Activated CD8-positive, alpha-beta memory T cell treated with anti-CD3 and anti-CD28 coated beads for 48 hours (primary cell): ENCODE measurements around the gene SPTB.

Source experiments
- DNase-seq, 3 experiments: peaks; one replicate each; pipeline ENCODE4 v3.0.0-alpha.2; 2020; ENCODE audit warnings: low read depth in 2 of 3, low spot score in 2 of 3

Gene SPTB

GRCh38 chr14:64755781-64756221 is 123.9 kb downstream of the SPTB start:
- no peak for DNase-seq

GRCh38 chr14:64754685-64755084 is 125.0 kb downstream of the SPTB start:
- no peak for DNase-seq

- no peak for DNase-seq
Observed at GRCh38 chr14:64753999-64754398, 125.7 kb downstream of the SPTB start.

- no peak for DNase-seq
Observed at GRCh38 chr14:64753374-64753773, 126.3 kb downstream of the SPTB start.

- no peak for DNase-seq
Observed at GRCh38 chr14:64752909-64753308, 126.8 kb downstream of the SPTB start.

GRCh38 chr14:64748995-64749714 is 130.6 kb downstream of the SPTB start:
- no peak for DNase-seq

GRCh38 chr14:64748521-64748920 is 131.2 kb downstream of the SPTB start:
- no peak for DNase-seq

- DNase-seq: no peak
Observed at GRCh38 chr14:64747327-64747726, 132.4 kb downstream of the SPTB start.

- no peak for DNase-seq
Observed at GRCh38 chr14:64746298-64747250, 133.1 kb downstream of the SPTB start.

- DNase-seq: no peak
Observed at GRCh38 chr14:64745511-64746091, 134.1 kb downstream of the SPTB start.

- DNase-seq: no peak
Observed at GRCh38 chr14:64743061-64743460, 136.6 kb downstream of the SPTB start.

GRCh38 chr14:64741961-64742360 is 137.7 kb downstream of the SPTB start:
- DNase-seq: no peak

- DNase-seq: no peak
Observed at GRCh38 chr14:64741200-64741599, 138.5 kb downstream of the SPTB start.

GRCh38 chr14:64738281-64738804 is 141.4 kb downstream of the SPTB start:
- no peak for DNase-seq

- DNase-seq: no peak
Observed at GRCh38 chr14:64737391-64738280, 142.1 kb downstream of the SPTB start.

GRCh38 chr14:64736271-64737169 is 143.2 kb downstream of the SPTB start:
- DNase-seq: no peak

GRCh38 chr14:64734990-64735389 is 144.7 kb downstream of the SPTB start:
- no peak for DNase-seq

- DNase-seq: no peak
Observed at GRCh38 chr14:64733899-64734298, 145.8 kb downstream of the SPTB start.

- no peak for DNase-seq
Observed at GRCh38 chr14:64733321-64733720, 146.4 kb downstream of the SPTB start.
